22Rv1 (cell line): ENCODE measurements around the gene ARHGEF4.

Experiments used
- CTCF ChIP-seq: fragments of 450-650 bp; IDR thresholded peaks from 2 replicates; pipeline ENCODE4 v1.5.1; 2017; ENCODE audit warnings: mild to moderate bottlenecking
- ZFX ChIP-seq: fragments of 450-650 bp; IDR thresholded peaks from 2 replicates; pipeline ENCODE4 v1.6.1; 2017; ENCODE audit warnings: antibody characterized with exemption, borderline replicate concordance

- TF ChIP-seq CTCF (peak; percentile 64), ZFX (no peak)
Observed at GRCh38 chr2:130873700-130874346, 37.1 kb downstream of the ARHGEF4 start.
